DND-41 (cell line): ENCODE measurements around the gene KRTAP12-1.

Source experiments
- EZH2 ChIP-seq: IDR thresholded peaks from 3 replicates; pipeline ENCODE4 v1.6.1; 2012; ENCODE audit warnings: borderline replicate concordance, low read depth, mild to moderate bottlenecking, moderate library complexity, low read length, inconsistent platforms; ENCODE audit not compliant: severe bottlenecking
- TF ChIP-seq, protein P1 (sequence below): IDR thresholded peaks from 2 replicates; pipeline ENCODE4 v1.5.1; 2012; ENCODE audit warnings: borderline replicate concordance, low read length, moderate library complexity, mild to moderate bottlenecking; ENCODE audit not compliant: poor library complexity, severe bottlenecking; ENCODE audit errors: extremely low read depth

DNA sequence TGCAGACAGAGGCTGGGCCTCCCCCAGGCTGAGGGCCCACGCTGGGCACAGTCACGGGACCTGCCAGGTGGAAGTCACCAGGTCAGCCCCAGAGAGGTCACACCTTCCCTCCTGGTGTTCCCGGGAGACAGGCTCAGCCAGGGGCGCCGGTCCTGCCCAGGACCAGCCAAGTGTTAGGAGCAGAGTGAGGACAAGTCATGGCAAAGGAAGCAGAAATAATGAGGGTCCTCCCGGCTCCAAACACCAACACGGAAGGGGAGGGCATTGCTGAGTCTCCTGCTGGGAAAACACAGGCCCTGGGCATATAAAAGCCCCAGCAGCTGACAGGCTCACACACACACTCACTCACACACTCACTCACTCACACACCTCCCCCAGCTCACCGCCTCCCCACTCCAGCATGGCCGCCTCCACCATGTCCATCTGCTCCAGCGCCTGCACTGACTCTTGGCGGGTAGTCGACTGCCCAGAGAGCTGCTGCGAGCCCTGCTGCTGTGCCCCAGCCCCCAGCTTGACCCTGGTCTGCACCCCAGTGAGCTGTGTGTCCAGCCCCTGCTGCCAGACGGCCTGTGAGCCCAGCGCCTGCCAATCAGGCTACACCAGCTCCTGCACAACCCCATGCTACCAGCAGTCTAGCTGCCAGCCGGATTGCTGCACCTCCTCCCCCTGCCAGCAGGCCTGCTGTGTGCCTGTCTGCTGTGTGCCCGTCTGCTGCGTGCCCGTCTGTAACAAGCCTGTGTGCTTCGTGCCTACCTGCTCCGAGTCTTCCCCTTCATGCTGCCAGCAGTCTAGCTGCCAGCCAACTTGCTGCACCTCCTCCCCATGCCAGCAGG, 44.7 kb downstream of the KRTAP12-1 start, which contains the start of gene KRTAP10-10:
- TF ChIP-seq, protein P1, sequence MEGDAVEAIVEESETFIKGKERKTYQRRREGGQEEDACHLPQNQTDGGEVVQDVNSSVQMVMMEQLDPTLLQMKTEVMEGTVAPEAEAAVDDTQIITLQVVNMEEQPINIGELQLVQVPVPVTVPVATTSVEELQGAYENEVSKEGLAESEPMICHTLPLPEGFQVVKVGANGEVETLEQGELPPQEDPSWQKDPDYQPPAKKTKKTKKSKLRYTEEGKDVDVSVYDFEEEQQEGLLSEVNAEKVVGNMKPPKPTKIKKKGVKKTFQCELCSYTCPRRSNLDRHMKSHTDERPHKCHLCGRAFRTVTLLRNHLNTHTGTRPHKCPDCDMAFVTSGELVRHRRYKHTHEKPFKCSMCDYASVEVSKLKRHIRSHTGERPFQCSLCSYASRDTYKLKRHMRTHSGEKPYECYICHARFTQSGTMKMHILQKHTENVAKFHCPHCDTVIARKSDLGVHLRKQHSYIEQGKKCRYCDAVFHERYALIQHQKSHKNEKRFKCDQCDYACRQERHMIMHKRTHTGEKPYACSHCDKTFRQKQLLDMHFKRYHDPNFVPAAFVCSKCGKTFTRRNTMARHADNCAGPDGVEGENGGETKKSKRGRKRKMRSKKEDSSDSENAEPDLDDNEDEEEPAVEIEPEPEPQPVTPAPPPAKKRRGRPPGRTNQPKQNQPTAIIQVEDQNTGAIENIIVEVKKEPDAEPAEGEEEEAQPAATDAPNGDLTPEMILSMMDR = no peak
- no peak for TF ChIP-seq EZH2
